ENCODE data around the gene SSR1.

Gene SSR1

DNA sequence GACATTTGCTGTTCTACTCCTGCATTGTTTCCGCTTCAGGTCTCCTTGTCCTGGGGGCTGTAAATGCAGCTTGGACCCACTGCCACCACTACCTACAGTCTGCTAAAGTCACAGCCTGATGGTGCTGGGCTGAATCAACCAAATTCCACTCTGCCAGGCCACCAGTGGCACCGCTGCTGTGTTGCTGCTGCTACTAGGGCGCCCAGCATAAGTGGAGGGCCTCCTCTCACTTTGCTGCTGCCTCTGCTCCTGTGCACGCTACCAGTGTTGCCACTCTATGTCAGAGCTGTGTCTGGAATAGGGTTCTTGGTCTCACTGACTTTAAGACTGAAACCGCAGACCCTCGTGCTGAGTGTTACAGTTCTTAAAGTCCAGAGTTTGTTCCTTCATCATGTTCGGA is 1.4 kb upstream of the SSR1 start:
- H3K27ac ChIP-seq, result no peak overlapping the region
- TF ChIP-seq ZFX (IDR thresholded peaks at IDR 0.05; ENCODE audit: borderline replicate concordance), result no peak
- TF ChIP-seq, protein P1, sequence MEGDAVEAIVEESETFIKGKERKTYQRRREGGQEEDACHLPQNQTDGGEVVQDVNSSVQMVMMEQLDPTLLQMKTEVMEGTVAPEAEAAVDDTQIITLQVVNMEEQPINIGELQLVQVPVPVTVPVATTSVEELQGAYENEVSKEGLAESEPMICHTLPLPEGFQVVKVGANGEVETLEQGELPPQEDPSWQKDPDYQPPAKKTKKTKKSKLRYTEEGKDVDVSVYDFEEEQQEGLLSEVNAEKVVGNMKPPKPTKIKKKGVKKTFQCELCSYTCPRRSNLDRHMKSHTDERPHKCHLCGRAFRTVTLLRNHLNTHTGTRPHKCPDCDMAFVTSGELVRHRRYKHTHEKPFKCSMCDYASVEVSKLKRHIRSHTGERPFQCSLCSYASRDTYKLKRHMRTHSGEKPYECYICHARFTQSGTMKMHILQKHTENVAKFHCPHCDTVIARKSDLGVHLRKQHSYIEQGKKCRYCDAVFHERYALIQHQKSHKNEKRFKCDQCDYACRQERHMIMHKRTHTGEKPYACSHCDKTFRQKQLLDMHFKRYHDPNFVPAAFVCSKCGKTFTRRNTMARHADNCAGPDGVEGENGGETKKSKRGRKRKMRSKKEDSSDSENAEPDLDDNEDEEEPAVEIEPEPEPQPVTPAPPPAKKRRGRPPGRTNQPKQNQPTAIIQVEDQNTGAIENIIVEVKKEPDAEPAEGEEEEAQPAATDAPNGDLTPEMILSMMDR (IDR thresholded peaks at IDR 0.05), result no peak

DNA sequence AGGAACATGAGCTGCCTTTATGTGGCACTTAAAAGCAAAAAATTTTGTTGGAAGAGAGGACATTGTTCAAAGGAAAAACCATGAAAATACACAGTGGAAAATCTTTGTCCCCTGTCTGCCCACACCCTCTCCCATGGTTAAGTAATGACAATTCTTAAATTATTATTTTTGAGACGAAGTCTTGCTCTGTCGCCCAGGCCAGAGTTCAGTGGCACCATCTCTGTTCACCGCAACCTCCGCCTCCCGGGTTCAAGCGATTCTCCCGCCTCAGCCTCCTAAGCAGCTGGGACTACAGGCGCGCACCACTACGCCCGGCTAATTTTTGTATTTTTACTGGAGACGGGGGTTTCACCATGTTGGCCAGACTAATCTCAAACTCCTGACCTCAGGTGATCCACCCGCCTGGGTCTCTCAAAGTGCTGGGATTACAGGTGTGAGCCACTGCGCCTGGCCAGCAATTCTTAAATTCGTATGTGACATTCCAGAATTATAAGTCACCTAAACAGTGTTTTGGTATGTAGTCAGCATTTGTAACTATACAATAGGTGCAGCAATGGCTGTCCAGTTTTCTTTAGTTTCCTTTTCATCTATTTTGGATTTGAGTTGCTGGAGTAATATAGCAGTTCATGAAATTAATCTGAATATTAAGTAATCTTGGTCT is 636 bp upstream of the SSR1 start:
- TF ChIP-seq, protein P1 (IDR thresholded peaks at IDR 0.05), result no peak
- no peak for TF ChIP-seq ZFX (IDR thresholded peaks at IDR 0.05; ENCODE audit: borderline replicate concordance)
- H3K27ac ChIP-seq, result peak overlapping the region; percentile 88

DNA sequence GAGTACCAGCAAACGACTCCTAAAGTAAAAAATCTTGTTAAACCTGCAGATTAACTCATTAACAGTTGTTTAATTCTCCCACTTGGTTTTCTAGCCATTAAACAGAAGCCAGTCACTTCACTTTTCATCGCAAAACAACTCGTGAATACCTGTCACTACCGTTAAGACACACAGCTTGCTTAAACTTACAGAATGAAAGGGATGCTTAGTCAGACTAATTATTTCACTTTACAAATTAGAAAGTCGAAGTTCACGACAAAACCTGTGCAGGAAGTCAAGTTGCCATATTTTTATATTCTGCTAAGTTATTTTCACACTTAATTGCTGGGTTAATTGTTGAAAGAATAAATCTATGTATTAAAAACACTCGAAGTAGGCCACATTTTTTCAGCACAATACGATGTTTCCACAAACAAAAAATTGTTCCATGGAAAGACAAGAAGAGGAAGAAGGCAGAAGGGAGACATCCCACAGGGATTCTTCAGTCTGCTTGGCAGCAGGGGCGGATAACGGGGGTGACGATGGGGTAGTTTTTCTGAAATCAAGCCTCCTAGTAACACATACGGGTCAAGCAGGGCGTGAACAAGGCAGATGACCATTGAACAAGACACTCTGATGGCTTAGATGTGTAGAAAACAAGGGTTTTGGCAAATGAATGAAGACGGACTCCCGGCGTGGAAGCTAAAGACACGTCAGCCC is 933 bp downstream of the SSR1 start:
- TF ChIP-seq, protein P1 (IDR thresholded peaks at IDR 0.05), result no peak
- no peak for TF ChIP-seq ZFX (IDR thresholded peaks at IDR 0.05; ENCODE audit: borderline replicate concordance)
- peak overlapping the region; percentile 88 for H3K27ac ChIP-seq

DNA sequence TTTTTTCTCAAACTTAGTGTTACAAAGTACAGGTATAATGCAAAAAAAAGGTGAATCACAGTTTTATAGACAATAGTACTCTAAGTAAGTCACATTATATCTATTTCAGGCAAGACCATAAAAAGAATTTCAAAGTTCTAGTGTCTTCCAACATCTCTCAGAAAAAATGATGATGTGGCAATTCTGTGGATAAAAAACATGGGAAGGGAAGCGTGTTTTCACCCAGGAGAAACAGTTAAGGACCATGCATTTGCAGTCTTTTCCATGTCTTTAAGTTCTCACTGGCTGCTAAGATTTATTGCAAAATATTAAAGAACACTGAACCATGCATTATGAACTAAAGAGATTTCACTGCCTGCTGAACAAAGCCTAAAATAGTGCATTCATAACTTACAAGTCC is 1.8 kb downstream of the SSR1 start:
- TF ChIP-seq, protein P1 (IDR thresholded peaks at IDR 0.05), result no peak
- TF ChIP-seq ZFX (IDR thresholded peaks at IDR 0.05; ENCODE audit: borderline replicate concordance), result no peak
- no peak overlapping the region for H3K27ac ChIP-seq

DNA sequence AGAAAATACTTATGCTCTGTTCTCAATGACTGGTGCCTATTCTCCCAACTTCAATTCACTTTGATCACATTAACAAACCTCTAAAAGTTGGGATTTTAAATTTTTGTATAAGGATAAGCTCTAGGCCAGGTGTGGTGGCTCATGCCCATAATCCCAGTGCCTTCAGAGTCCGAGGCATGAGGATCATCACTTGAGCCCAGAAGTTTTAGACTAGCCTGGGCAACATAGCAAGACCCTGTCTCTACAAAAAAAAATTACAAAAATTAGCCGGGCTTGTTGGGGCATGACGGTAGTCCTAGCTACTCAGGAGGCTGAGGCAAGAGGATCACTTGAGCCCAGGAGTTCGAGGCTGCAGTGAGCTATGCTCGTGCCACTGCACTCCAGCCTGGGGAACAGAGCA is 3.9 kb downstream of the SSR1 start:
- H3K27ac ChIP-seq, result no peak overlapping the region
- TF ChIP-seq, protein P1 (IDR thresholded peaks at IDR 0.05), result no peak
- TF ChIP-seq ZFX (IDR thresholded peaks at IDR 0.05; ENCODE audit: borderline replicate concordance), result no peak

DNA sequence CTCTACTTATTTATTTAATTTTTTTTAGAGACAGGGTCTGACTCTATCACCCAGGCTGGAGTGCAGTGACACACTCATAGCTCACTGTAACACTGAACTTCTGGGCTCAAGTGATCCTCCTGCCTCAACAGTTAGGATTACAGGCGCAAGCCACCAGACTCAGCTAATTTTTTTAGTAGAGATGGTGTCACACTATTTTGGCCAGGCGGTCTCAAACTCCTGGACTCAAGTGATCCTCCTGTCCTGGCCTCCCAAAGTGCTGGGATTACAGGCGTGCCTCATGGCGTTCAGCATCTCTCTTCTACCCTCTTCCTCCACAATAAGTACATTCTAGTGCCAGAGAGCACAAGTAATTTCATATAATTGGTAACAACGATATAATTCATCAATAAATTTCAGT is 5.5 kb downstream of the SSR1 start:
- no peak overlapping the region for H3K27ac ChIP-seq
- no peak for TF ChIP-seq ZFX (IDR thresholded peaks at IDR 0.05; ENCODE audit: borderline replicate concordance)
- TF ChIP-seq, protein P1 (IDR thresholded peaks at IDR 0.05), result no peak

DNA sequence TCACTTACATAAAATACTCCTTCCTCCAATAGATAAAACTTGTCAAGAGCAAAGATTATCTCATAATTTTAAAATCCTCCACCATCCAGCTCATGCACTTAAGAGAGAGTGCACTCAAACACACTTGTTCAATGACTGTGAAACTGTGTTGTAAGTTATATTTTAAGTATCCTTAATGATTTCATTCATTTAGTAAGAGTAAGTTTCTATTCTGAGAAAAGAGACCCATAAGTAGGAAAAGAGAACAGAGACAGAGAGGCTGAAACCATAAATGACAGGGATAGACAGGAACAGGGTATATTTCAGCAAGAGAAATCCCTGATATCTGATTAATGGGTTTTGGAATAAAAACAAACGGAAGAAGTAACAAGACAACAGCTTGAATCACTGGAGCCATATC is 8.2 kb downstream of the SSR1 start:
- TF ChIP-seq, protein P1 (IDR thresholded peaks at IDR 0.05), result no peak
- no peak for TF ChIP-seq ZFX (IDR thresholded peaks at IDR 0.05; ENCODE audit: borderline replicate concordance)
- H3K27ac ChIP-seq, result no peak overlapping the region

Measured in 22Rv1 (cell line).